ENCODE data around the gene CMIP.

Gene CMIP

DNA sequence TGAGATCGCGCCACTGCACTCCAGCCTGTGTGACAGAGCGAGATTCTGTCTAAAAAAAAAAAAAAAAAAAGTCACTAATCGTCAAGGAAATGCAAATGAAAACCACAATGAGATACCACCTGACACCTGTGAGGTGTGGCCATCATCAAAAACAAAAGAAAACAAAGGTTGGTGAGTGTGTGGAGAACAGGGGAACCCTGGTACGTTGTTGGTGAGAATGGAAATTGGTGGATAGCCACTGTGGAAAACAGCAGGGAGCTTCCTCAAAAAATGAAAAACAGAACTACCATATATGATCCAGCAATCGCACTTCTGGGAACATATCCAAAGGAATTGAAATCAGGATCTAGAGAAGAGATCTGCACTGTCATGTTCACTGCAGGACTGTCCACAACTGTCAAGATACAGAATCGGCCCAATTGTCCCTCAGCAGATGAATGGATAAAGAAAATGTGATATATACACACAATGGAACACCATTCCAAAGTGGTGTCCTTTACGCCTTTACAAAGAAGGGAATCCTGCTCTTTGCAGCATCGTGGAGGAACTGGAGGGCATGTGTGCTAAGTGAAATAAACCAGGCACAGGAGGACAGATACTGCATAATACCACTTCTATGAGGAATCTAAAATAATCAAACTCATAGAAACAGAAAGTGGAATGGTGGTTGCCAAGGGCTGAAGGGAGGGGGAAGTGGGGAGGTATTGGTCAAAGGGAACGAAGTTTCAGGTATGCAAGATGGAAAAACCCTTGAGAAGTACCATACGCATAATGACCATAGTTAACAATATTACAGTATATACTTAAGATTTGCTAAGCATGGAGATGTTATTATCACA is 271.0 kb downstream of the CMIP start:
- Histone ChIP-seq H3K4ac (ENCODE audit: low read depth in 1 of 2, low read length in 2 of 2) (no peak overlapping the region), H4K8ac (ENCODE audit: low read length) (no peak overlapping the region), H3K9ac (ENCODE audit: low read length) (no peak overlapping the region), H2AFZ (ENCODE audit: low read depth, low read length) (no peak overlapping the region), H3K9me3 (ENCODE audit: control insufficient read depth, low read length) (no peaks in the 10 kb centered on the region), H2BK12ac (ENCODE audit: low read length in 2 of 2) (no peak overlapping the region), H2AK5ac (ENCODE audit: low read length, severe bottlenecking) (no peak overlapping the region), H2BK120ac (ENCODE audit: low read depth, low read length) (no peak overlapping the region), H4K91ac (ENCODE audit: low read length) (no peak overlapping the region), H3K27me3 (ENCODE audit: control insufficient read depth in 1 of 2, insufficient read depth in 1 of 2, low read length in 2 of 2) (peaks cover 0 to 2% of the 10 kb centered on the region in 2 experiments), H3K4me2 (ENCODE audit: low read length, poor library complexity, severe bottlenecking) (no peak overlapping the region), H3K14ac (ENCODE audit: low read length in 2 of 2) (no peak overlapping the region), H3K36me3 (ENCODE audit: control insufficient read depth in 1 of 2, insufficient read depth in 2 of 2, low read depth in 1 of 2, low read length in 2 of 2) (peaks cover 0 to 1% of the 10 kb centered on the region in 2 experiments), H2BK15ac (ENCODE audit: low read depth, poor library complexity, severe bottlenecking) (no peak overlapping the region), H3K18ac (ENCODE audit: low read depth in 1 of 2, low read length in 2 of 2) (no peak overlapping the region), H2BK5ac (ENCODE audit: low read depth, low read length, poor library complexity, severe bottlenecking) (no peak overlapping the region), H3K4me1 (ENCODE audit: control insufficient read depth, insufficient read depth, low read depth, low read length) (peaks cover 12% of the 10 kb centered on the region), H3K27ac (ENCODE audit: low read length, poor library complexity, severe bottlenecking) (no peak overlapping the region), H3K79me1 (replicated peaks; ENCODE audit: low read length, poor library complexity, severe bottlenecking) (no peaks in the 10 kb centered on the region), H3K4me3 (ENCODE audit: insufficient read depth in 1 of 2, low read depth in 1 of 2, low read length in 2 of 2) (no peak overlapping the region), H3K23ac (ENCODE audit: low read length in 2 of 2) (no peak overlapping the region)
- 78% methylated on average over 4 of the region's 11 CpGs for WGBS
- DNase-seq: no peak

GRCh38 chr16:81716478-81717225 is 272.0 kb downstream of the CMIP start:
- H2BK15ac ChIP-seq (ENCODE audit: low read depth, poor library complexity, severe bottlenecking): no peak overlapping the region
- H3K9me3 ChIP-seq (ENCODE audit: control insufficient read depth, low read length): no peaks in the 10 kb centered on the region
- H4K91ac ChIP-seq (ENCODE audit: low read length): no peak overlapping the region
- H3K14ac ChIP-seq (ENCODE audit: low read length in 2 of 2): no peak overlapping the region
- H3K4ac ChIP-seq (ENCODE audit: low read depth in 1 of 2, low read length in 2 of 2): no peak overlapping the region
- no peak overlapping the region for H2BK12ac ChIP-seq (ENCODE audit: low read length in 2 of 2)
- no peak overlapping the region for H3K23ac ChIP-seq (ENCODE audit: low read length in 2 of 2)
- no peak overlapping the region for H3K4me3 ChIP-seq (ENCODE audit: insufficient read depth in 1 of 2, low read depth in 1 of 2, low read length in 2 of 2)
- H2BK120ac ChIP-seq (ENCODE audit: low read depth, low read length): no peak overlapping the region
- H2AK5ac ChIP-seq (ENCODE audit: low read length, severe bottlenecking): no peak overlapping the region
- H3K4me1 ChIP-seq (ENCODE audit: control insufficient read depth, insufficient read depth, low read depth, low read length): peaks cover 9% of the 10 kb centered on the region
- peaks cover 0 to 2% of the 10 kb centered on the region in 2 experiments for H3K27me3 ChIP-seq (ENCODE audit: control insufficient read depth in 1 of 2, insufficient read depth in 1 of 2, low read length in 2 of 2)
- H3K36me3 ChIP-seq (ENCODE audit: control insufficient read depth in 1 of 2, insufficient read depth in 2 of 2, low read depth in 1 of 2, low read length in 2 of 2): no peaks in the 10 kb centered on the region
- no peak overlapping the region for H3K9ac ChIP-seq (ENCODE audit: low read length)
- no peak overlapping the region for H3K27ac ChIP-seq (ENCODE audit: low read length, poor library complexity, severe bottlenecking)
- H3K4me2 ChIP-seq (ENCODE audit: low read length, poor library complexity, severe bottlenecking): no peak overlapping the region
- WGBS: 79% methylated on average over 9 of the region's 10 CpGs
- H2BK5ac ChIP-seq (ENCODE audit: low read depth, low read length, poor library complexity, severe bottlenecking): no peak overlapping the region
- DNase-seq: no peak
- H3K79me1 ChIP-seq (replicated peaks; ENCODE audit: low read length, poor library complexity, severe bottlenecking): no peaks in the 10 kb centered on the region
- H4K8ac ChIP-seq (ENCODE audit: low read length): no peak overlapping the region
- no peak overlapping the region for H2AFZ ChIP-seq (ENCODE audit: low read depth, low read length)
- no peak overlapping the region for H3K18ac ChIP-seq (ENCODE audit: low read depth in 1 of 2, low read length in 2 of 2)

- Histone ChIP-seq H3K27me3 (ENCODE audit: control insufficient read depth in 1 of 2, insufficient read depth in 1 of 2, low read length in 2 of 2) (peaks cover 0 to 2% of the 10 kb centered on the region in 2 experiments), H3K4me1 (ENCODE audit: control insufficient read depth, insufficient read depth, low read depth, low read length) (peaks cover 1% of the 10 kb centered on the region), H3K9me3 (ENCODE audit: control insufficient read depth, low read length) (no peaks in the 10 kb centered on the region), H3K4me2 (ENCODE audit: low read length, poor library complexity, severe bottlenecking) (no peak overlapping the region), H3K14ac (ENCODE audit: low read length in 2 of 2) (no peak overlapping the region), H3K27ac (ENCODE audit: low read length, poor library complexity, severe bottlenecking) (no peak overlapping the region), H3K4ac (ENCODE audit: low read depth in 1 of 2, low read length in 2 of 2) (no peak overlapping the region), H3K79me1 (replicated peaks; ENCODE audit: low read length, poor library complexity, severe bottlenecking) (no peaks in the 10 kb centered on the region), H3K4me3 (ENCODE audit: insufficient read depth in 1 of 2, low read depth in 1 of 2, low read length in 2 of 2) (no peak overlapping the region), H2BK5ac (ENCODE audit: low read depth, low read length, poor library complexity, severe bottlenecking) (no peak overlapping the region), H3K36me3 (ENCODE audit: control insufficient read depth in 1 of 2, insufficient read depth in 2 of 2, low read depth in 1 of 2, low read length in 2 of 2) (no peaks in the 10 kb centered on the region), H4K8ac (ENCODE audit: low read length) (no peak overlapping the region), H2BK15ac (ENCODE audit: low read depth, poor library complexity, severe bottlenecking) (no peak overlapping the region), H3K18ac (ENCODE audit: low read depth in 1 of 2, low read length in 2 of 2) (no peak overlapping the region), H4K91ac (ENCODE audit: low read length) (no peak overlapping the region), H2BK12ac (ENCODE audit: low read length in 2 of 2) (no peak overlapping the region), H3K9ac (ENCODE audit: low read length) (no peak overlapping the region), H2AK5ac (ENCODE audit: low read length, severe bottlenecking) (no peak overlapping the region), H2AFZ (ENCODE audit: low read depth, low read length) (no peak overlapping the region), H2BK120ac (ENCODE audit: low read depth, low read length) (no peak overlapping the region), H3K23ac (ENCODE audit: low read length in 2 of 2) (no peak overlapping the region)
- WGBS: 88% methylated on average over 8 of the region's 8 CpGs
- DNase-seq: no peak
Measured at GRCh38 chr16:81717662-81718189, 273.1 kb downstream of the CMIP start.

- DNase-seq: no peak
- no peak overlapping the region for H2BK12ac ChIP-seq (ENCODE audit: low read length in 2 of 2)
Measured at GRCh38 chr16:81718637-81719036, 274.0 kb downstream of the CMIP start.

More at GRCh38 chr16:81718637-81719036, 274.0 kb downstream of the CMIP start:
- Histone ChIP-seq H2AFZ (ENCODE audit: low read depth, low read length) (no peak overlapping the region), H4K8ac (ENCODE audit: low read length) (no peak overlapping the region), H3K27me3 (ENCODE audit: control insufficient read depth in 1 of 2, insufficient read depth in 1 of 2, low read length in 2 of 2) (peaks cover 0 to 2% of the 10 kb centered on the region in 2 experiments), H3K14ac (ENCODE audit: low read length in 2 of 2) (no peak overlapping the region), H2BK5ac (ENCODE audit: low read depth, low read length, poor library complexity, severe bottlenecking) (no peak overlapping the region), H3K9ac (ENCODE audit: low read length) (no peak overlapping the region), H3K4me3 (ENCODE audit: insufficient read depth in 1 of 2, low read depth in 1 of 2, low read length in 2 of 2) (no peak overlapping the region), H2BK120ac (ENCODE audit: low read depth, low read length) (no peak overlapping the region), H3K18ac (ENCODE audit: low read depth in 1 of 2, low read length in 2 of 2) (peak overlapping the region in 1 of 2 experiments; percentile 57), H3K27ac (ENCODE audit: low read length, poor library complexity, severe bottlenecking) (no peak overlapping the region), H2BK15ac (ENCODE audit: low read depth, poor library complexity, severe bottlenecking) (no peak overlapping the region), H4K91ac (ENCODE audit: low read length) (no peak overlapping the region), H3K23ac (ENCODE audit: low read length in 2 of 2) (no peak overlapping the region), H3K36me3 (ENCODE audit: control insufficient read depth in 1 of 2, insufficient read depth in 2 of 2, low read depth in 1 of 2, low read length in 2 of 2) (no peaks in the 10 kb centered on the region), H3K4ac (ENCODE audit: low read depth in 1 of 2, low read length in 2 of 2) (no peak overlapping the region), H3K9me3 (ENCODE audit: control insufficient read depth, low read length) (no peaks in the 10 kb centered on the region), H3K4me1 (ENCODE audit: control insufficient read depth, insufficient read depth, low read depth, low read length) (no peaks in the 10 kb centered on the region), H2AK5ac (ENCODE audit: low read length, severe bottlenecking) (no peak overlapping the region), H3K79me1 (replicated peaks; ENCODE audit: low read length, poor library complexity, severe bottlenecking) (no peaks in the 10 kb centered on the region), H3K4me2 (ENCODE audit: low read length, poor library complexity, severe bottlenecking) (no peak overlapping the region)
- WGBS: 89% methylated on average over 2 of the region's 5 CpGs
